MM.1S (cell line): ENCODE data around the gene CUL1.

Experiments used
- CTCF ChIP-seq: fragments of 300-600 bp; sonication (generic); IDR thresholded peaks from 2 replicates; pipeline ENCODE4 v1.5.1; 2016; ENCODE audit warnings: antibody characterized with exemption, low read length, mixed read lengths
- EZH2 ChIP-seq: fragments of 300-600 bp; sonication (generic); optimal IDR thresholded peaks from 2 replicates; pipeline ENCODE3; 2017; ENCODE audit warnings: low read depth, mild to moderate bottlenecking, antibody characterized with exemption, low read length, mixed read lengths
- EZH2phosphoT487 ChIP-seq: fragments of 300-600 bp; sonication (generic); IDR thresholded peaks from 2 replicates; pipeline ENCODE4 v1.6.1; 2018; ENCODE audit warnings: antibody characterized with exemption, low read length

GRCh38 chr7:148772297-148773089 lies 73.8 kb downstream of the CUL1 start:
- TF ChIP-seq CTCF: no peak
- TF ChIP-seq EZH2phosphoT487: no peak
- TF ChIP-seq EZH2: no peak
